ENCODE results near the gene JAK1.
A peak's percentile ranks its signal among the peaks of the same experiment; 100 is the strongest.
"Not testable (repeated sequence)": the region's sequence is repeated elsewhere in the genome, so short reads cannot be mapped to it uniquely, and the experiment has no call there.

Gene JAK1

DNA sequence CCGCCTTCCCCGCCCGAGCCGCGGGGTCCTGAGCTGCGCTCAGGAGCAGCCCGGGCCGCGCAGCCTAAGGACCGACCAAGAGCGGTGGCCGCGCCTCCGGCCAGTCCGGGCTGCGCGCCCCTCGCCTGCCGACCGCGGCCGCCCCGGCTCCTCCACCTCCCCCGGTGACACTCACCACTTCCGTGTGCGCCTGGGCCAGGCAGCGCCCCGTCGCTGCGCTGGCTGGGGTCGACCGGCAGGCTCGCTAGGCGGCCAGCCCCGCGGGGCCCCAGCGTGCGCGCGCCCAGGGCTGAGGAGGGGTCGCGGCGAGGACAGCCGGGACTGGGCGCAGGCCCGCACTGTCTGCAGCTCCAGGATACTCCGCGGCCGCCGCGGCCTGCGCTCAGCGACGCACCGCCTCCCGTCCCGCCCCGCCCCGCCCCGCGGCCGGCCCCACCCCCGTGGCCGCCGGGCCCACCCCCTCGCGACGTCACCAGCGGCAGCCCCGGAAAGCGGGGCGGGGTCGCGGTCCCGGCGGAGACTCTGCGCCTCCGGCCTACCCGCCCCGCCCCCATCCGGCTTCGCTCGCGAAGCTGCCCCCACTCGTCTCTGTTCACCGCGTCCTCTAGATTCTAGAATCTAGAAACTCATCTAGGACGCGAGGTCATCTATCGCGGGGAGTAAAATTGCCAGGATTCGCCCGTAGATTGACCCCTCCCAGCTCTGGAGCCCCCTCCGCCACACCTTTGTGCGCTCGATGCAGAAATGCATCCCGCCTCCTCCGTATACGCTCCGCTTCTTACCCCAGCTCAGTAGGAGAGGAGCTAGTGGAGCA lies at the start of gene JAK1:
Gene JAK1, minus strand, starts transcription at position 392 of the 814 bp plus-strand sequence. CDS start 80,285 bp downstream, outside the sequence.
- peak; percentile 68 for DNase-seq

DNA sequence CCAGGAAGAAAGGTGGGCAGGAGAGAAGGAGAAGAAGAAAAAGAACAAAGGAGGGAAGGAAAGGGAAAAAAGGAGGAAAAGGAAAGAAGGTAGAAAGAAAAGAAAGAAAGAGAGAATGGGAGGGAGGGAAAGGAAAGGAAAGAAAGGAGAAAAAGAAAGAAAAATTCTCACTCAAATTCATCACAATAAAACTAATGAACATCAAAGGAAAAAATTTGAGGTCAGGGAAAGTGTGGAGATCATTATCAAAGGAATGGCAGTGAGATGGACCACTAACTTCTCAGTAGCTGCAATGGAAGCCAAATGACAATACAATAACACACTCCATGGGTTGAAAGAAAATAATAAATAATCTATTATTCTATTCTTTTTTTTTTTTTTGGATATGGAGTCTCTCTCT lies 48.0 kb upstream of the JAK1 start:
- DNase-seq: no peak

DNA sequence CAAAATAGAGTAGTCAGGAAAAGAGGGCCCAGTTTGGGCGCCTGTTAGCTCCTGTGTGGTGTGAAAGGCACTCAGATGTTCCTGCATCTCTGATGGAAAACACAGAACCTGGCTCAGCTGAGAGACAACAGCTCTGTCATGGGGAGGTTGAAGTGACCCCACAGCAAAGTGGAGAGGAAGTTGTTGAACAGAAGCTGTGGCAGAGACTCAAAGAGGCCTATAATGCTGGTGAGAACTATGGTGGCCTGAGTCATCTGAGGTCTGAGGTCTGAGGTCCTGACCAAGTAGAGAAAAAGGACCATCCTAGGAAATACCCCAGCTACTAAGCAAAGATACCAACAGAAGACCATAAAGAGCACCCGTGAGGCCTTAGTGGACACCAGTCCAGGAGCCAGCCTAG lies 45.6 kb upstream of the JAK1 start:
- DNase-seq: no peak

DNA sequence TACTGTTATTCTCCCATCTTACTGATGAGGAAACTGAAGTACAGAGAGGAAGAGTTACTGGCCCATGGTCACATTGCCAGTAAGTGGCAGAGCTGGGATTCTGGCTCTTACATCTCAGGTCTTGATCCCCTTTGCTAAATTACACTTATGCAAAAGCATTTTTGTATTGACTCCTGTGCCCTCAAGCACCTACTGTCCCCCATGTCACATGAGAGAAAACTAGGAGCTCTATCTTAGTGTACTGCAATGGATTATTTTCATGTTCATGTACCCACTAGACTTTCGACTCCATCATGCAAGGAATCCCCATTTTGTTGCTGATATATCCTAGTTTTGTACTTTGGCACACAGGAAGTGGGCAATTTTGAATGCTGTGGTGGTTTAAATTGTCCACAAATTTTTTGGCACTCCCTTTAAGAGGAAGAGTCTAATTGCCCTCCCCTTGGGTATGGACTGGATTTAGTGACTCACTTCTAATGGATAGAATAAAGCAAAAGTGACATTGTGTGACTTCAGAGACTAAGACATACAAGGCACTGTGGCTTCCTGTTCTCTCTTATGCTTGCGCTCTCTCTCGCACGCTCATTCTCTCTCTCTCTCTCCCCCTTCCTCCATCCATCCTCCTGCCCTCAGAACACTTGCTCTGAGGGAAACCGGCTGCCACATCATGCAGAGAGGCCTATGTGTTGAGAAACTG lies 43.5 kb upstream of the JAK1 start:
- DNase-seq: no peak

DNA sequence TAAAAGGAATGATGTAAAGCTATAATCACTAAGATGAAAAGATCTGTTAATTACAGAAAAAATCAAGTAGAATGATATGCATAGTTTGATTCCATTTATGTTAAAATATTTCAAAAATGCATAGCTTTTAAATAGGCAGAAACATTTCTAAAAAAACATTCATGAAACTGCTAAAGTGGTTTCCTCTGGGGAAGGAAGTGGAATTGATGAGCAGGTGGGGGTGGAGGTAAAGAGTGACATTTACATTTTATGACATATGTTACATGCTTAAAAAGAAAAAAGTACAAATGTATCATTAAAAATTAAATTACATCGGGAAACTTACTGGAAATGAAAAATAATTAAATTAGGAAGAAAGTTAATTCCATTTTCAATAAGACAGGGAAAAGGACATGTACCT lies 42.8 kb upstream of the JAK1 start:
- no peak for DNase-seq

DNA sequence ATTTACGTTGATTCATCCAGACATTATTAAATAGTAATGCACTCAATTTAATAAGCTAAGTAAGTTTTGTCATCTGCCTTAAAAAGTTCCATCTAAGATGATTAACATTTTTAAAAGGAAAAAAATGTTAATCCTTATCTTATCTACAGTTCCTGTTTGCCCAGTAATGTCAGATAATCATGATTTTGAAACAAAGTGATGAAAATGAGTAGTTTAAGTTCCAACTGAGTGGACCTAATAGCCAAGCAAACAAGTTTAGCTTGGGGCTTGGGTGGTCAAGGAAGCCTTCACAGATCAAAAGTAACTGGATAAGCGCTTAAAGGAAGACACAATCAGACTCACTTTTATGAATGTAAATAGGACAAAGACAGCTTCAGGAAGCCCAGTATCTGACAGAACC lies 40.5 kb upstream of the JAK1 start:
- no peak for DNase-seq

DNA sequence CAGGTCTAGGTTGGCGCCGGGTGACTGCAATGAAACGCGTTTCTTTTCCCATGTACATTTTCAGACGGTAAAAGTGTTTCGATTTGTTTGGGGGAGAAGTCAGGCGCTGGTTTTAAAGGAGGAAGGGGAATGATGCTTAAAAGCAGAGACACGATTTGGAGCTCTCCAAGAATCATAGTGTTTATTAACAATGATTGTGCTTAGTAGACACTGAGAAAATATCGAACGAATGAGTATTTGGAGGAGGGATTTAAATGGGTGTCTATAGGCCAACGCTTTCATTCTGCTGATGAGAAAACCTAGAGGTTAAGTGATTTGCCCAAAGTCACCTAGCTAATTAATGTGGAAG lies 36.9 kb upstream of the JAK1 start:
- DNase-seq: no peak

DNA sequence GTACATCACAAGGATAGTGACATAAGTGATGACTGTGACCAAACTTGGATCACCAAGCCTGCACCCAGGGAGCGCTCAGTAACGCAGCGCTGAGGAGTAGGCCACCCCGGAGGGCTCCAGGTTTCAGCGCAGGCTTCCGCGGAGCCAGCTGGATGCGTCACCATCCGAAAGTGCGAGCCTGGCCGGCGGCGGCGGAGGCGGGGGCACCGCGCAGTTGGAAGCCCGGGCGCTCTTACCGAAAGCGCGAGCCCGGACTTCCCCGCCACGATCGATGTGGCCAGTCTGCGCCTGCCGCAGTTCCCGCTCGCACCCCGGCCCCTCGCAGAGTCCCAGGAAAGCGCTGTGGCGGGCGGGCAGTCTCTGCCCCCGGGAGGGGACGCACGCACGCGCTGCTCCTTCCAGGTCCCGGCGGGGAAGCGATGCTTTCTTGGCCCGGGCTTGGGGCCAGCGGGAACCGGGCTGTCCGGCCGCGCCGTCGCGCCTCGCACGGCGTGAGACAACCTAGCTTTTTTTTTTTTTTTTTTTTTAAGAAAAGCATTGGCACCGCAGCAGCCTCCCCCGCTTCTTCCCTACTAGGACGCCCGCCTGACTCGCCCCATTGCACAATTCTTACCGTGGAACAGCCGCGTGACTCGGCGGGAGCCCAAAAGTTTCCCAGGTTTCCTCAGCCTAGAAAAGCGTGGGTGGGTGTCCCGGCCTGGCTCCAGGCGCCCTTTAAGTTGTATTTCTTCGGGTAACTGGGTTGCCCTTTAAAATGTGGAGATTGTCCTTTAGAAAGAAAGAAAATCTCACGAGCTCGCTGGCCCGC lies 36.4 kb upstream of the JAK1 start:
- DNase-seq: peak; percentile 61

DNA sequence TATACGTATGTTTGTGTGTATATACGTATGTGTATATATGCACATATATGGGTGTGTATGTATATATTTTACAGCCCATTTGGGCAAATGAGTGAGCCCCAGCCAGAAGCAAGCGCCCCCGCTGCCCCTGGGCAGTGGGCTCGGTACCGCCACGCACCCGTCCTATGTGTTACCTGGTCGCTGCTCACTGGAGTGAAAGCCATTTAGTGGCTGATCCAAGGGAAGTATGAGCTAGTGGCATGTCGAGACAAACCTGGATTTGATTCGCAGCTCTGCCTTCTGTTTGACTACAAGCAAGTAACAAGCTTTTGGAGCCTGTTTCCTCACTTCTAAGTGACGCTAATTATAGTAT lies 35.8 kb upstream of the JAK1 start:
- DNase-seq: no peak

DNA sequence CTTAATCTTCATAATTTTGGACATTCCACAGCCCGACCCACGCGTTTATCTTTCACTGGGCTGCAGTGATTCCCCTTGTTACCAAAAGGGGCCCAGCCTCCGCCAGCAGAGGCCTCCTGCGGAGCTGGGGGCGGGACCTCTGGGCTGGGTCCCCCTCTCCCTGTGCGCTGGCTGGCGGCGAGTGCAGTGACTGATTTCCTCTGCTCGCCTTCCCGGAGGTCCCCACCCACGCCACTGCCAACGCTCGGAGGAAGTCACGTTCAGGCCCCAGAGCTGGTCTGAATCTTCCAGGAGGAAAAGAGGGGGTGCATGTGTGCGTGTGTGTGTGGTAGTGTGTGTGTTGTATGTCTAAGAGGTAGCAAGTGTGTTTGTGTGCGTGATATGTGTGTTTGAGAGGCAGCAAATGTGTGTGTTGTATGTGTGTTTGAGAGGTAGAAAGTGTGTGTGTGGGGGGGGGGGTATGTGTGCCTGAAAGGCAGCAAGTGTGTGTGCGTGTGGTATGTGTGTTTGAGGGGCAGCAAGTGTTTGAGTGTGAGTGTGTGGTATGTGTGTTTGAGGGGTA lies 35.0 kb upstream of the JAK1 start:
- DNase-seq: no peak

DNA sequence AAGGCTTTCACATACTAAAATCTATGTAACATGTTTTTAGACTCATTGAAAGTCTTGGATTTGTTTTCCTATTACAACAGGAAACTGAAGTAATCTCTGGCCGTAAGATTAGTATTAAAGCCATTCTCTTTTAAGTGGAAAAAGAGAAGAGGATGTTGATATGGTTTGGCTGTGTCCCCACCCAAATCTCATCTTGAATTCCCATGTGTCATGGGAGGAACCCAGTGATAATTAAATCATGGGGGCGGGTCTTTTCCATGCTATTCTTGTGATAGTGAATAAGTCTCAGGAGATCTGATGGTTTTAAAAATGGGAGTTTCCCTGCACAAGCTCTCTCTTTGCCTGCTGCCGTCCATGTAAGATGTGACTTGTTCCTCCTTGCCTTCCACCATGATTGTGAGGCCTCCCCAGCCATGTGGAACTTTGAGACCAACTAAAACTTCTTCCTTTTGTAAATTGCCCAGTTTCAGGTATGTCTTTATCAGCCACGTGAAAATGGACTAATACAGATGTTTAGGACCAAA lies 32.1 kb upstream of the JAK1 start:
- DNase-seq: not testable (repeated sequence)

DNA sequence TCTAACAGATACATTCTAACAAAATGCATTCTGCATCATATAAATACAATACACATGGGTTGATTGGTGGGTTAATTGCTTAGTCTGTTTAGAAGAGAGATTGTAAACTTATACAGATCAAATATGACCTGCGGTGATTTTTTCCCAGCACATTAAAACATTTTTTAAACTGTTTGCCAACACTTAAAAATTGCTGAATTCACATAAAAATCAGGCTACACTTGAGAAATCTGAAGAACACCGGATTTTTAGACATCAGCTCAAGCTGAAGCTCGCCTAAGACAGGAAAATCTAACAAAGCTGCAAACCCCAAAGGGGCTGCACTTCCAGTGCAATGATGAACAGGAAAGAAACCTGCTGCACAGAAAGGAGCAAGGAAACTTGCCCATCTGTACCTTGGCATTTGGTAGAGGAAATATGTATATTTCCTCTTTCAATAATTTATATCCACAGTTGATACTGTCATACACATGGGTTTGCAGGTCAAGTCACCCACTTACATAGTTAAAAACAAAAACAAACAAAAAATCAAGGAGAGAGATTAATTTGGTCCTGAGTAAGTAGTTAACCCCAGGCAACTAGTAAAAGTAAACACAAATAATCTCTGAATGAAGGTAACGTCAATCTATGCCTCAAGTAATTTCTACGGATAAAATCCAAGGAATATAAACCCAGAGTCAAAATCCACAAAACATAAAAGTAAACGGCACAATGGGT lies 30.4 kb upstream of the JAK1 start:
- DNase-seq: no peak

DNA sequence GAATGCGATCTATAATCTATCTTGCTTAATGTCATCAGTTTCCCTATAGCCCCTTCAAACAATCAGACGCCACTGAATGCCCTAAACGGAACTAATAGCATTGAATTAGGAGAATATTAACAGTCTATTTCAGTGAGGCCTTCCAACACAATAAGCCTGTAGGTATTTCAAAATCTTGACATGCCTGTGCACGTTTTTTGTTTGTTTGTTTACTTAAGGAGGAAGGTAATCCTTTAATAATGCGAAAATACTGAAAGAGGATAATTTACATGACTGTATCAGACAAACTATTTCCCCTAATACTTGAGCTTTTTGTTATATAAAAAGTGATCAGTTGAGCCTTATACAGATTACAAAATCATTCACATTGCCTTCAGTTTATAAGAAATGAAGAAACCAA lies 29.0 kb upstream of the JAK1 start:
- DNase-seq: no peak

DNA sequence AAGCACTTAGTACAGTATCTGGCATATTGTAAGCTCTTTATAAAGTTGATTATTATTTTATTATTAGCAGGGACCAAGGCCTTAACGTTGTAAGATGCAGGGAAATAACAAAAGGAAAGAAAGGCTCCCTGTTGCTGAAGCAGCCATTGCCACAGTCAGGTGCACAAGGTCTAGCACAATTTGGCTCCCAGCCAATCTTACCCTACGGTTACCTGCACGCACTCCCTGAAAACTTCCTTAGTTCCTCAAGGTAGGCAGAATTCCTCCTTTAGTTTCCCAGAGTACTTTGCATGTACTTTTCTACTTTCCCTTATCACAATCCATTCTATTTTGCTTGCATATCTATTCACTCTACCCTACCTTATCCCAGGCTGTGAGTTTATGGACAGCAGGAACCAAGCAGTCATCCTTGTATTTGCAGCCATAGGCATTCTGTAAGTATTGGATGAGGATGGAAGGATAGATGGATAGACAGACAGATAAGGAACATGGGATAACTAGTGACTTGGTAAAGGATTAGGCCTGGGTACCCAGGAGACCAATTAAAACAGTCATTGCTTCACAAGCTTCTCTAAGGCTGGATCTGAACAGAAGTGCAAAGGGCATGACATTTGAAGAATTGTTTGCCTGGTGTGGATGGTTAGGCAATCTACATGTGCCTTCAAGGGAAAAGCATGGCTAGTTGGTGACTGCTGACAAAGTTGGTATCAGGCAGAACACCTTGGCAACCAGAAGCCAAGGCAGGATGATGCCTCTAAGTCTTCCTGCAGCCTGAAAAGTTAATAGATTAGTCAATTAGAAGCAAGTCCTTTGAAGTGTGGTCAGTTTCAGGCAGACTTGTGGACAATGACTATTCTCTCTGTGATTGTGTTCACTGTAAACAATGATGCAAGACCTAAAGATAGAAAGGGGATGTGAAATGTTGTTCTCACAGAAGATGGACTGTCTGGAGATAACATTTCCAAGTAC lies 20.8 kb upstream of the JAK1 start:
- no peak for DNase-seq

DNA sequence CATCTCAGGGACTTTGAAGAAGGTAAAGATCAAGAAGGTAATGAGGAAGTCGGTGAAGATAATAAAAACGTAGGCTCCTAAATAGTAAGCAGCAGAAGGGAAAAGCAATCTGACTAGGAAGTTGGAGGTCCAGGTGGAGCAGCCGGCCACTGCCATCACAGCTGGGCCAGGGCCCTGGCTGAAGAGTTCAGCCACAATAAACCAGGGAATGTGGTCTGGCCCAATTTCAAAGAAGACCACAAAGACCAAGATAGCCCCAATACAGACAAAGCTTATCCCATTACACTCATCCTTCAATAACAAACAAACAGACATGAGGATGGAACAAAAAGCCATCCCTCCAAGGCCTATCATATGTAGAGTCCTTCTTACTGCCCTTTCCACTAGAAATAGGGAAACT lies 18.4 kb upstream of the JAK1 start:
- DNase-seq: no peak

DNA sequence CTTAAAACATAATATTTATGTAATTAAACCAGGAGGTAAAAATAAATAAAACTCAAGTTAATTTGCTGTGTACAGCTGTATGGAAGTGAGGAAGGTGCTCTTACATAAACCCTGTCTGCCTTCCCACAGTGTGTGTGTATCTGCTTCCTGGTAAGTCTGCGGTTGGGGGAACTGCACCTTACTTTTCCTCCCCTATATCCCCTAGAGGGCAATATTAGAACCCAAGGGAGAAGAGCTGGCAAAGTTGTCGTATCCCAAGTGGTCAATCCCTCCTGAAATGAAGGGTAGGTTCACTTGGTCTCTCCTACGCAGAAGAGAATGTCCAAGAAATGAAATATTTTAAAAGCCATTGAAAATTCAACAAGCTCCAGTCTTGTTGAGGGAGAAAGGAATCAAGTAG lies 17.8 kb upstream of the JAK1 start:
- no peak for DNase-seq

DNA sequence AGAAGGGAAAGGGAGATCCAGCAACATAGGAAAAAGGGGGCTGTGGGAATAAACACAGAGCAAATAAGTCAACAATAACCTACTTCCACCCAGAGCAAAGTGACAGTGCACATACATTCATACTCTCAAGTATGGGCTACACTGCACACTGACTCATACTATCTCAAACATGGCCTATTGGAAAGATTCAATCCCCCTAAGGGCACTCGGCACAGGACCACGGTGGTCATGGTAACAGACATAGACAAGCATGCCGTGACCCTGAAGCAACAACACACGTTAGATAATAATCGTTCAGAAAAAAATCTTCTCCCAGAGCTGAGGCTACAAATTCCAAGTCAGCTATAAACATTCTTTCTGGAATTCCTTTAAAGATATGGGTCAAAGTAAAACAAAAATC lies 16.8 kb upstream of the JAK1 start:
- peak; percentile 91 for DNase-seq

DNA sequence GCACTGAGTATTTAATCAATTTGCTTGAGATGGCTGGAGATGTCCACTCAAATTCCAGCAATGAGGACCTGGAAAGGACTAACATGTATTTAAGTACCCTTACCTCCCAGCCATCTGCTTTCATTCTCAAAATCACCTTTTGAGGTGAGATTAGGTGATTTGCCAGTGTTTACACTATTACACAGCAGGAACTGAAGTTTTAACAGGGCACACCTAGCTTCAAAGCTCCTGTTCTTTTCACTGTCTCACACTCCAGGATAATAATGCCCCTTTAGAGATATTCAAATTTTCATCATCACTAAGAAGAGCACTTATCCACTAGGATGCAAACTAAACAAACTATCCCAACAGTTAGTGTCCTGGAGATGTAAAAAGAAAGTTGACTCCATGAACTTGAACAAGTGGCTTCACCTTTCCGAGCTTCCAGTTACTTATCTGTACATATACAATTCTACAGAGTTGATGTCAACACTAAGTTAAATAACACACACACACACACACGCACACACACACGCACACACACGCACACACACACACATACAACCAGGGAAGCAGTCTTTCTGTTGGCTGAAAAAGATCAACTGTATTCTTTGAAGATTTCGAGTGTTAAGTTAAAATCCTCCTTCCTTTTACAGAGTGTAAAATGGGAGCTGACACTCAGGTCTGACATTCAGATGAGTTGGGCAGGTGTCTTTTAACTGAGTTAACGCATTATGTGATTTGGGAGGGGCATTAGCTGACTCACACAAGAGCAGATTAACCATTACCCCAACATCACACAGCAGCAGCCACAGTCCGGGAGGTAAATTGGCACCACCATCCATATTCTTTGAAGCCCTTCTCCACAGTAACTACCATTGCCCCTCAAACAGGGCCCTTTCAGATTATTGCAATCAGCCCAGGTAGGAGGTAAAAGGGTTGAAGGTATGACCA lies 15.5 kb upstream of the JAK1 start:
- no peak for DNase-seq

DNA sequence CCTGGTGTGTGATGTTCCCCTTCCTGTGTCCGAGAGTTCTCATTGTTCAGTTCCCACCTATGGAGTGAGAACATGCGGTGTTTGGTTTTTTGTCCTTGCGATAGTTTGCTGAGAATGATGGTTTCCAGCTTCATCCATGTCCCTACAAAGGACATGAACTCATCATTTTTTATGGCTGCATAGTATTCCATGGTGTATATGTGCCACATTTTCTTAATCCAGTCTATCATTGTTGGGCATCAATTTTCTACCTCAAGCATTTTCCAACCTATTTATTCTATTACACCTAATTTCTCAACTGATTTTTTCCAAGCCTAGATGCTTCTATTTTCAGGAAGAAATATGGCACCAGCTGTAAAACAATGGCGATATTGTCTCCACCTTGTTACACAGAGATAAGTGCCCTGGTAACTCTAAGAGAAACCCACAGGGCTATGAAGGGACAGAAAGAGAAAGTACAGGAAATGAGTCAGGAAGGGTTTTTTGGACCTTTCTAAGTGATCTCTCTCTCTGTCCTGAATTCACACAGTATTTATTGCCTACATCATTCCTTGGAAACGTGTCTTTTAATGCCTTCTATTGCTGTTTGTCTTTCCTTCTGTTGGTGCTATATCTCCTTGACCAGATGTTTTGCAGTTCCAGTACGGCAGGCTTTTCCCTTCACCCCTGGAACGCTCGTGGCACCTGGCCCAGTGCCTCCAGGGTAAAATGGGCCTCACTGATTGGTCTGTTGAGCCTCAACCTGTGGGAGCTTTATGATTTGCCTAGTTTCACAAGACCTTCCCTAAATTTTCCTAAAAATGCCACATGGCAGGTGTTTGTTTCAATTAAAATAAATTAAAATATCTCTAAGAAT lies 14.6 kb upstream of the JAK1 start:
- DNase-seq: no peak

Measured in amniotic stem cell (primary cell).